Immature natural killer cell (primary cell): ENCODE results near the gene JTB. TPM values are rescaled to one million over a fixed set of nuclear protein-coding genes. Genes with fewer than 3 reads are reported as not detected.

Experiments
- DNase-seq, 3 donors: peaks; one replicate each; pipeline ENCODE4 v3.0.0; 2022; ENCODE audit warnings: mixed read lengths in 1 of 3
- H3K27ac Mint-ChIP-seq, 6 donors: one replicate each; pipeline ENCODE4 v1.8.0; 2020; ENCODE audit warnings: mixed read lengths in 6 of 6, mild to moderate bottlenecking in 5 of 6, inconsistent platforms in 4 of 6, moderate library complexity in 3 of 6
- H3K27me3 Mint-ChIP-seq, 3 donors: one replicate each; pipeline ENCODE4 v1.8.0; 2020 to 2021; ENCODE audit warnings: low read depth in 3 of 3, mild to moderate bottlenecking in 3 of 3, mixed read lengths in 3 of 3, moderate library complexity in 3 of 3, inconsistent platforms in 1 of 3
- H3K36me3 Mint-ChIP-seq, 3 donors: one replicate each; pipeline ENCODE4 v1.8.0; 2020; ENCODE audit warnings: mixed read lengths in 3 of 3, inconsistent platforms in 2 of 3, mild to moderate bottlenecking in 2 of 3
- H3K4me1 Mint-ChIP-seq, 2 donors: one replicate each; pipeline ENCODE4 v1.8.0; 2020; ENCODE audit warnings: inconsistent platforms in 2 of 2, mild to moderate bottlenecking in 2 of 2, mixed read lengths in 2 of 2, moderate library complexity in 1 of 2
- H3K4me3 Mint-ChIP-seq, 5 donors: one replicate each; pipeline ENCODE4 v1.8.0; 2020; ENCODE audit warnings: mild to moderate bottlenecking in 5 of 5, mixed read lengths in 5 of 5, inconsistent platforms in 3 of 5, moderate library complexity in 3 of 5
- H3K9me3 Mint-ChIP-seq, 6 donors: one replicate each; pipeline ENCODE4 v1.8.0; 2020; ENCODE audit warnings: mild to moderate bottlenecking in 6 of 6, mixed read lengths in 6 of 6, inconsistent platforms in 4 of 6, moderate library complexity in 3 of 6
- polyA plus RNA-seq, 3 donors: library from polyadenylated mRNA; unstranded; fragments of 300-500 nt; fragmentation: Illumina TruSeq; gene quantifications; one replicate each; pipeline ENCODE4 v1.2.3, GENCODE V29; 2021

The JTB gene
- polyA plus RNA-seq, 3 donors from 2014 or later = 365 to 460 (median 440) TPM

DNA sequence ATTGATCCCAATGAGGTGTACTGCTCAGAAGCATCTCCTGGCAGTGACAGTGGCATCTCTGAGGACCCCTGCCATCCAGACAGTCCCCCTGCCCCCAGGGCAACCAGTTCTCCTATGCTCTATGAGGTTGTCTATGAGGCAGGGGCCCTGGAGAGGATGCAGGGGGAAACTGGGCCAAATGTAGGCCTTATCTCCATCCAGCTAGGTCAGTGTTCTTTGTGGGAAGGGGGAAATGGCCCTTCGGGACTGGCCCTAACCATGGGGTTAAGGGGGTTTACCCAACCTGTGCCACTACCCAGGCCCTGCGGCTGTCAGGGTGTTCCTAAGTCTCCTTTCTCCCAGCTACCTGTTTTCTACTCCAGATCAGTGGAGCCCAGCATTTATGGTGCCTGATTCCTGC is 8.5 kb downstream of the JTB start:
- Mint-ChIP-seq H3K27me3 (peaks cover 0 to under 1% (median 0%) of the 10 kb centered on the region in 3 donors), H3K27ac (peak overlapping the region; percentile 84 to 99 (median 94)), H3K9me3 (no peaks in the 10 kb centered on the region), H3K4me1 (peaks cover 42 to 47% of the 10 kb centered on the region in 2 donors), H3K36me3 (peaks cover 0 to 8% (median 0%) of the 10 kb centered on the region in 3 donors), H3K4me3 (peak overlapping the region; percentile 62 to 98 (median 96))
- DNase-seq = no peak

DNA sequence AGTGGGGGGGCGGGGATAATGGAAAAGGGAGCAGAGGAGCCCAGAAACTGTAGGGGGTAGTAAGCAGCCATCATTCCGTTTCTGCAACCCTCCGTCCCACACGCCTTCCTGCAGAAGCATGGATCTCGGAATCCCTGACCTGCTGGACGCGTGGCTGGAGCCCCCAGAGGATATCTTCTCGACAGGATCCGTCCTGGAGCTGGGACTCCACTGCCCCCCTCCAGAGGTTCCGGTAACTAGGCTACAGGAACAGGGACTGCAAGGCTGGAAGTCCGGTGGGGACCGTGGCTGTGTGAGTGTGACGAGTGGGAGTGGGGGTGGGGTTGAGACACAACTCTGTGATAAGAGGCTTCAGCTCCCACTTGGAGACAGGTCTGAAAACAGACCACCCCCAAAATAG is 9.1 kb downstream of the JTB start:
- Mint-ChIP-seq H3K27me3 (peaks cover 0 to 3% (median 2%) of the 10 kb centered on the region in 3 donors), H3K27ac (peak overlapping the region; percentile 89 to 99 (median 97)), H3K4me1 (peaks cover 48 to 53% of the 10 kb centered on the region in 2 donors), H3K9me3 (no peaks in the 10 kb centered on the region), H3K4me3 (peak overlapping the region; percentile 91 to 98 (median 97)), H3K36me3 (peaks cover 0 to 7% (median 0%) of the 10 kb centered on the region in 3 donors)
- no peak for DNase-seq

DNA sequence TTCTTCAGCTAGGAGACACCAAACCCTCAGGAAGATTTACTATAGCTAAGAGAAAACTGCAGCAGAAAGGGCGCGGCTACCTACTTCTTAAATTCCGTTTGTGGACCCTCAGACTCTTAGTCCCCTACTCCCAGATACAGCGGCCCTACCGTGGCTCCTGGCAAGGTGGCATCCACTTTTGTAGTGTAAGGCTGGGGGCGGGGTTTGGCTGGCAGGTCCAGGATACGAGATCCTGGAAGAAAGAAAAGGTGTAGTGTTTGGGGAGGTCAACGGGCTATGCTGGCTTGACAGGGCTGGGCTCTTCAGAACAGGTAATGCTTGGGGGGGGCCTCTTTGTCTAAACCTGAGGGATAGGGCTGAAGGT is 9.5 kb downstream of the JTB start:
- H3K9me3 Mint-ChIP-seq = no peaks in the 10 kb centered on the region
- peaks cover 0 to 4% (median 0%) of the 10 kb centered on the region in 3 donors for H3K36me3 Mint-ChIP-seq
- peak overlapping the region; percentile 91 to 98 (median 97) for H3K4me3 Mint-ChIP-seq
- peaks cover 0 to 4% (median 3%) of the 10 kb centered on the region in 3 donors for H3K27me3 Mint-ChIP-seq
- no peak for DNase-seq
- peaks cover 52 to 57% of the 10 kb centered on the region in 2 donors for H3K4me1 Mint-ChIP-seq
- H3K27ac Mint-ChIP-seq = peak overlapping the region; percentile 89 to 99 (median 97)

DNA sequence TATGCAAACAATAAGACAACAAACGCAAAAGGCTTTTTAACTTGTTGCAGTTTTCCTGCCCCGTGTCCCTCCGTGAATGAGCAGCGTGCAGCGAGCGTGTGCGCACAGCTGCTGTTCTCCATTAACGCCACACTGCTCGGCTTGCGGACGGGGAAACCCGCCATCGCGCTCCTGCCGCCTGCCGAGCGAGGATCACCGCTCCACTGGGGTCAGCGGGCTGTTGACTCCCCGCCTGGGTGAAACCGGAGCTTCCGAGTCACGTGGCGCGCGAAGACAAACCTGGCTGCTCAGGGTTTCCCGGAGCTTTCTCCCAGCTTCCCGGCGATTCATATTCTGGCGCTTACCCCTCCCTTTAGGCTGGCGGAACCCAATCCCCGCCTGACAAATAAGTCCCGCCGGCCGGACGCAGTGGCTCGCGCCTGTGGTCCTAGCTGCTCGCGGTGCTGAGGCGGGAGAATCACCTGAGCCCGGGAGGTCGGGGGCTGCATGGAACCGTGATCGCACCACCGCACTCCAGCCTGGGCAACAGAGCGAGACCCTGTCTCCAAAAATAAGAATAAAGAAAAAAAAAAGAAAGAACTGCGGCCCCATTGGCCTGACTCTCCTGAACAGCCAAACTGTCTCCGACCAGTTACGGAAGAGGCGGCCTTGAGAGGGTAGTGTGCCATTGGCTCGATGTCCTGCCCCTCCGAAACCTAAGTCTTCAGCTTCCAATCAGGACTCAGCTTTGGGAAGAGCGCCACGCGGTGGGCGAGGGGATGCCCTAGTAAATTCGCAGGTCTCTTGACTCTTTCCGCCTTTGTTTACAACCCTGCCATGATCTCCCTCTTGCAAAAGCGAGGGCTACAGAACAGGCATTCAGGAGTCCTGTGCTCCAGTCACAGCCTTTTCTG is 10.1 kb downstream of the JTB start, which contains the start of gene CREB3L4:
CREB3L4 (plus strand) TSS at position 796 of the 893 bp plus-strand sequence. CDS start 624 bp downstream, outside the sequence.
- H3K9me3 Mint-ChIP-seq = no peaks in the 10 kb centered on the region
- H3K27me3 Mint-ChIP-seq = peaks cover 0 to 4% (median 3%) of the 10 kb centered on the region in 3 donors
- peak within 1 kb of the TSS; percentile 89 to 99 (median 97) for H3K27ac Mint-ChIP-seq
- peak within 1 kb of the TSS; percentile 91 to 98 (median 97) for H3K4me3 Mint-ChIP-seq
- peak; percentile 88 to 89 (median 89) for DNase-seq
- H3K36me3 Mint-ChIP-seq = no peaks in the 10 kb centered on the region
- peaks cover 58 to 64% of the 10 kb centered on the region in 2 donors for H3K4me1 Mint-ChIP-seq

DNA sequence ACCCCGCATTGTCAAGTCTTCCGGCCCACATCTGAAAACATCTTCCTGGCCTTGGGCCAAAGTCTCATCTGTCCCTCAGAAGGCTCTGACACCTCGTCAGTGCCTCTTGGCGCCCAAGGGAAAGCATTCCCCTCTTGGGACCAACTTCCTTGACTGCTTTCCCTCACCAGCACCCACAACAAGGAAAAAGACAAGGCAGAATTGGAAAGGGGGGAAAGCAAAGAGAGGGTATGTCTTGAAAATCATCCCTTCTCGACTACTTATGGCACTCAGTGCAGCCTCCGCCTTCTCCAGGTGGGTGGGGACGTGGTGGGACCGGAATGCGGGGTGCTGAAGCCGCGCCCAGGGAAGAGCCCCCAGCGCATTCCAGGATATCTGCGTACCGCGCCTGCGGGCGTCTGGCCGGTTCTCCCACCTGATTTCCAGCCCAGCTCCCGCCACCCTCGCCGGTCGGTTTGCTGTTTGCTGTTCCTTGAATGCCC is 13.6 kb downstream of the JTB start:
- H3K4me1 Mint-ChIP-seq = peaks cover 61 to 72% of the 10 kb centered on the region in 2 donors
- no peaks in the 10 kb centered on the region for H3K9me3 Mint-ChIP-seq
- peak overlapping the region; percentile 93 to 96 (median 95) for H3K27ac Mint-ChIP-seq
- peaks cover 0 to 2% (median 0%) of the 10 kb centered on the region in 3 donors for H3K36me3 Mint-ChIP-seq
- peak overlapping the region; percentile 89 to 96 (median 92) for H3K4me3 Mint-ChIP-seq
- H3K27me3 Mint-ChIP-seq = peaks cover 0 to 4% (median 3%) of the 10 kb centered on the region in 3 donors
- DNase-seq = no peak

DNA sequence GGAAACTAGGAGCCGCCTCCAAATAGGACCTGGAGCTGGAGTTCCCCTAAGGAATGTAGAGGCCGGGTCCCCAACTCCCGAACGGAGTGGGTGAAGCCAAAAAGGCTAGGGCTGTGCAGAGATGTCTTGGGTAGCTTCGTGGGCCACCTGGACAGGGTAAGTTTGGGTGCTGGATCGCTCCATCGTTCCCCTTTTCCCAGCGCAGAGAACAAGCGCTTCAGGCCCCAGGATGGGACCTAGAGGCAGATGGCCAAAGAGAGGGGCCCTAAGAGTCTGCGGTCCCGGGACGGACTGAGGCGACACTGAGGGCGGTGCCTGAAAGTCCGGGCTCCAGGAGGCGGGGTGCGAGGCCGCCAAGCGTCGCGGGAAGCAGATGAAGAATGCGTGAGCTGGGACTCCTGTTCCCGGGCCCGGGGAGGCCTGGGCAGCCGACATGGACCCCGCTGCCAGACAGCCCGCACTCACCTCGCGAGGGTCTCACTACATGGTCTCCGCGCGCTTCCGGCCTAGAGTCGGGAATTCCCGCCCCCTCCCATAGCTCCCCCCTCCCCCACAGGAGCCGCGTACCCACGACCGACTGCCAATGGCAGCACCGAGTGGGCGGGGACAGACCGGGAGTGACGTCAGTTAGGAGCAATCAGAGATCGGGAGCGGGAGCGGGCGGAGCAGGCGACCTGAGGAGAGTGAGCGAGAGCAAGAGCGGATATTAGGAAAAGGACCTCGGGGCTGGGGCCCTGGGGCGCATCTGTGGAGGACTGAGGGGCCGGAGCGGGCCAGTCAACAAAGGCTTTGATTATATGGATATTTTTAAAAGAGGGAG is 14.2 kb downstream of the JTB start, which contains the start of gene SLC39A1:
SLC39A1 (minus strand) TSS at position 508 of the 820 bp plus-strand sequence. CDS start 822 bp downstream, outside the sequence.
- Mint-ChIP-seq H3K4me3 (peak within 1 kb of the TSS; percentile 89 to 96 (median 92)), H3K9me3 (no peaks in the 10 kb centered on the region), H3K36me3 (peaks cover 0 to 2% (median 0%) of the 10 kb centered on the region in 3 donors), H3K4me1 (peaks cover 58 to 71% of the 10 kb centered on the region in 2 donors), H3K27ac (peak within 1 kb of the TSS; percentile 93 to 96 (median 95)), H3K27me3 (peaks cover 0 to 5% (median 3%) of the 10 kb centered on the region in 3 donors)
- DNase-seq = peak; percentile 89 to 90 (median 89)

DNA sequence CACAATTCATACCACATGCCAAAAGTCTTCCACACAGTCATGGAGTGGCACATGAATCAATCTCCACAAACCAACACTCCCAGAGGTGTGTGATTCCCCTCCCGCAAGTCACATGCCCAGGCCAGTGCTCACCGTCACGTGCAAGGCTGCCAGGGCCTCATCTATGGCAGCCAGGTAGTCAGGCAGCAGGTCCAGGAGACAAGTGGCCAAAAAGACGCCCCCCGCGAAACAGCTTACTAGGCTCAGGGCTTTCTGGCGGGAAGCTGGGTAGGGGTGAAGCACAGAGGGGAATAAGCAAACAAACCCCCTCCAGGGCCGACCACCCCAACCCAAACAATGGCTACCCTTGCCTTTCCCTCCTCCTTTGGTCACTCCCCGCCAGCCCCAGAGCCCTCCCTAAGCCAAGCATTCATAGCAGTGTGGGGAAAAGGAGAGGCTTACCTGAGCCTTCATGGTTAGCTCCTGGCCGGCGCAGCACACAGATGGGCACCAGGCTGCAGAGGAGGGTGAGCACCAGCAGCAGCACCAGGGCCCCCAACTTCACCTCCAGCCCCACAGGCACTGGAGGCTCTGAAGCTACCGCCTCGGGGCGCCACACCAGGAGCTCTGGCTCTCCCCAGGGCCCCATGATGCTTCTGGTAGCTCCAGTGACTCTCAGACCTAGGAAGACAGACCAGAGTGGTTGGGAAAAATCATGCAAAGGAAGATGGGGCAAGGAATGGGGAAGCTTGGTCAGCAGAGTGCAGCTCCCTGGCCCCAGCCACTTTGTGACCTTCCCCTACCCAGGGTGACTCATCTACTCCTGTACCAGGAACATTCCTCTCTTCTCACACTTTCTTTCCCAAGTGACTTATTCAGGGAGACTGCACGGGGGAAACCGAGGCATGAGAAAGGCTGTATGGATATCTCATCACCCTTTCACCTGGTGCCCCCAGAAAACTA is 15.1 kb downstream of the JTB start:
- Mint-ChIP-seq H3K27me3 (peaks cover 0 to 13% (median 7%) of the 10 kb centered on the region in 3 donors), H3K4me1 (peaks cover 54 to 67% of the 10 kb centered on the region in 2 donors), H3K4me3 (peak overlapping the region; percentile 89 to 96 (median 92)), H3K36me3 (peaks cover 0 to 2% (median 0%) of the 10 kb centered on the region in 3 donors), H3K27ac (peak overlapping the region; percentile 93 to 96 (median 95)), H3K9me3 (no peaks in the 10 kb centered on the region)
- DNase-seq = no peak

DNA sequence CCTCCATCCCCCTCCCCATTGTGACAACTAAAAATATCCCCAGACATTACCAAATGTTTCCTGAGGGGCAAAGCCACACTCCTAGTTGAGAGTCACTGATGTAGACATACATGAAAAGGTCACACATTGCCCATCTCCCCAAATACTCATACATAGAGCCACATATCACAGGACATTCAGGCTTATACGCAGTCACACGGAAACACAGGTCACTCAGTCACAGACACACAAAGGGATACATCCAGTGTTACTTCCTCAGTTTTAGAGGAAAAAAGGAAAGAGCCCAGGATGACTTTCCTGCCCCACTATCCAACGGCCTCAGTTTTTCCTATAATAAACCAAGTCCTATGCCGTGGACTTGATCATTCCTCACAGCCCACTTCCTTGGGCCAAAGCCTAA is 16.1 kb downstream of the JTB start:
- Mint-ChIP-seq H3K9me3 (no peaks in the 10 kb centered on the region), H3K36me3 (peaks cover 0 to 2% (median 0%) of the 10 kb centered on the region in 3 donors), H3K27ac (peak overlapping the region in 5 of 6 donors; percentile 10 to 96 (median 43)), H3K27me3 (peaks cover 0 to 13% (median 8%) of the 10 kb centered on the region in 3 donors), H3K4me1 (peaks cover 54 to 67% of the 10 kb centered on the region in 2 donors), H3K4me3 (peak overlapping the region in 4 of 5 donors; percentile 7 to 92 (median 40))
- DNase-seq = no peak

DNA sequence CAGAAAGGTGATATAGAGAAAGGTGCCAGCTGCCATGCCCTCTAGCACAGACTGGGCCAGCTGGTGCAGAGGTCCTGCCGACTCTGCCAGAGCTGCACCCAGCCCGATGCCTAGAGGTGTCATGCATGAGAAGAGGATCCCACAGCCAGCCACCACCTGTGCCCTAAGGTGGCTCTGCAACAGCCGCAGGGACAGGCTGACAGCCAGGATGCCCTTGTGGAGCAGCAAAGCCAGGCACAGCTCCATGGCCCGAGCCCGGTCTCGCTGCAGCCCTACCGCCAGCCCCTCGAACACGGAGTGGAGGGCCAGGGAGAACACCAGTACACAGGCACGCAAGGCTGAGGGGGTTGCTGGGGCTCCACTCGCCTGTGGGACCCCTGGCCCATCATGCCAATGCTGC is 17.3 kb downstream of the JTB start:
- H3K27ac Mint-ChIP-seq = peak overlapping the region in 2 of 6 donors; percentile 31 to 40
- peaks cover 0 to 13% (median 8%) of the 10 kb centered on the region in 3 donors for H3K27me3 Mint-ChIP-seq
- DNase-seq = no peak
- H3K36me3 Mint-ChIP-seq = peaks cover 0 to 2% (median 0%) of the 10 kb centered on the region in 3 donors
- H3K4me1 Mint-ChIP-seq = peaks cover 55 to 66% of the 10 kb centered on the region in 2 donors
- H3K4me3 Mint-ChIP-seq = peak overlapping the region in 1 of 5 donors; percentile 42
- H3K9me3 Mint-ChIP-seq = no peaks in the 10 kb centered on the region

DNA sequence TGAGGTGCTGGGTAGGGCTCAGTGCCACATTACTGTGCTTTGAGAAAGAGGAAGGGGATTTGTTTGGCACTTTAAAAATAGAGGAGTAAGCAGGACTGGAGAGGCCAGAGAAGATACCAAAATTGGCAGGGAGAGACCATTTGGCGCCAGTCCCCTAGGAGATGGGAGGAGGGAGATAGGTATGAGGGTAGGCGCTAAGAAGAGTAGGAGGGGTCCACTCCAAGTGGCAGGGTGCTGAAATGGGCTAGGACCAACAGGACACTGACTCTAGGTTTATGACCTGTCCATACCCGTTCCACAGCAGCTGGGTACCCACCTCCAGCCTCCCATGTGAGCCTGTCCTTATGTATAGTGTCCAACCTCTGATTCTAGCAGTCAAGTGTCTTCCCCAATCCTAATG is 18.0 kb downstream of the JTB start:
- Mint-ChIP-seq H3K27ac (peak overlapping the region in 4 of 6 donors; percentile 47 to 98 (median 90)), H3K4me3 (peak overlapping the region in 2 of 5 donors; percentile 42 to 57), H3K9me3 (no peaks in the 10 kb centered on the region), H3K36me3 (peaks cover 0 to 4% (median under 1%) of the 10 kb centered on the region in 3 donors), H3K4me1 (peaks cover 59 to 68% of the 10 kb centered on the region in 2 donors), H3K27me3 (peaks cover 0 to 13% (median 8%) of the 10 kb centered on the region in 3 donors)
- DNase-seq = no peak

DNA sequence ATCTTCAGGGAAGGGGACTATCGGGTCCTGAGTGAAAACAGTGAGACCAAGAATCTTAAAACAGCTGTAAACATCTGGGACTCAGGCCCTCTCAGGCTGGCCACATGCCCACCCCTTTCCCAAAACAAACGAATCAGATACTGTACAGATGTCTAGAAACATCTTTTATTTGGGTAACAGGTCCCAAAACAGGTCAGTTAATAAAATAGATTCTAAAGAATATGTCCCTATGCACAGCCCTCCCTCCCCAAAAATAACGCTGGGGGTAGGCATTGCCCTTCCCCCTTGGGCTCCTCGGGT is 18.6 kb downstream of the JTB start:
- Mint-ChIP-seq H3K9me3 (no peaks in the 10 kb centered on the region), H3K36me3 (peaks cover 0 to 9% (median 6%) of the 10 kb centered on the region in 3 donors), H3K27ac (peak overlapping the region; percentile 94 to 98 (median 96)), H3K4me3 (peak overlapping the region; percentile 91 to 99 (median 96)), H3K27me3 (peaks cover 0 to 13% (median 8%) of the 10 kb centered on the region in 3 donors), H3K4me1 (peaks cover 59 to 68% of the 10 kb centered on the region in 2 donors)
- no peak for DNase-seq
